Endothelial cell (in vitro differentiated cells): ENCODE measurements around the gene RPS5. TPM values are rescaled to one million over a fixed set of nuclear protein-coding genes. Genes with fewer than 3 reads are reported as not detected.

Source experiments
- DNase-seq: peaks from one replicate; pipeline ENCODE4 v3.0.0; 2021; ENCODE audit warnings: low spot score
- H3K27ac Mint-ChIP-seq: one replicate; pipeline ENCODE4 v1.8.0; 2021; ENCODE audit warnings: mixed read lengths, inconsistent platforms; ENCODE audit not compliant: unreplicated experiment
- H3K27me3 Mint-ChIP-seq: one replicate; pipeline ENCODE4 v1.8.0; 2021; ENCODE audit warnings: mild to moderate bottlenecking, moderate library complexity, mixed read lengths, inconsistent platforms; ENCODE audit not compliant: unreplicated experiment
- H3K36me3 Mint-ChIP-seq: one replicate; pipeline ENCODE4 v1.8.0; 2021; ENCODE audit warnings: mild to moderate bottlenecking, low read depth, mixed read lengths, inconsistent platforms; ENCODE audit not compliant: unreplicated experiment
- H3K4me1 Mint-ChIP-seq: one replicate; pipeline ENCODE4 v1.8.0; 2021; ENCODE audit warnings: mild to moderate bottlenecking, mixed read lengths, inconsistent platforms; ENCODE audit not compliant: unreplicated experiment
- H3K4me3 Mint-ChIP-seq: one replicate; pipeline ENCODE4 v1.8.0; 2021; ENCODE audit warnings: mild to moderate bottlenecking, mixed read lengths, inconsistent platforms; ENCODE audit not compliant: unreplicated experiment
- H3K9me3 Mint-ChIP-seq: one replicate; pipeline ENCODE4 v1.8.0; 2021; ENCODE audit warnings: mixed read lengths, inconsistent platforms; ENCODE audit not compliant: unreplicated experiment
- CTCF ChIP-seq: fragments of 200-600 bp; sonication (generic); IDR thresholded peaks from one replicate; pipeline ENCODE4 v1.5.0; 2021; ENCODE audit warnings: antibody characterized with exemption; ENCODE audit not compliant: unreplicated experiment
- total RNA-seq: library from RNA; stranded (reverse); fragmentation: NEBNext Ultra II Directional; extraction: Animal tissue kit (Norgen Biotek cat#: 25700); gene quantifications from one replicate; pipeline ENCODE4 v1.2.1, GENCODE V29; 2021; ENCODE audit not compliant: unreplicated experiment

Gene RPS5
- total RNA-seq, 1 donor from 2014 or later: 1,047 TPM

- H3K27me3 Mint-ChIP-seq: peaks cover 8% of the 10 kb centered on the region
- H3K4me1 Mint-ChIP-seq: peaks cover 15% of the 10 kb centered on the region
- H3K27ac Mint-ChIP-seq: peak overlapping the region; percentile 78
- no peak for DNase-seq
- H3K4me3 Mint-ChIP-seq: peak overlapping the region; percentile 88
- TF ChIP-seq CTCF: no peak
- H3K36me3 Mint-ChIP-seq: peaks cover 8% of the 10 kb centered on the region
- H3K9me3 Mint-ChIP-seq: no peaks in the 10 kb centered on the region
These were observed 5.4 kb upstream of the RPS5 start for GRCh38 chr19:58381460-58382212.

- TF ChIP-seq CTCF: no peak
- Mint-ChIP-seq H3K27me3 (peaks cover 9% of the 10 kb centered on the region), H3K4me3 (no peak overlapping the region), H3K4me1 (peaks cover 28% of the 10 kb centered on the region), H3K27ac (no peak overlapping the region), H3K36me3 (peaks cover 16% of the 10 kb centered on the region), H3K9me3 (no peaks in the 10 kb centered on the region)
- DNase-seq: no peak
These were observed 4.0 kb upstream of the RPS5 start for GRCh38 chr19:58382997-58383603.

- no peak for TF ChIP-seq CTCF
- H3K4me3 Mint-ChIP-seq: peak overlapping the region; percentile 97
- H3K27me3 Mint-ChIP-seq: peaks cover 6% of the 10 kb centered on the region
These were observed 1.7 kb upstream of the RPS5 start for GRCh38 chr19:58385313-58385890.

GRCh38 chr19:58385891-58386575 is 1.0 kb upstream of the RPS5 start:
- Mint-ChIP-seq H3K4me3 (peak overlapping the region; percentile 97), H3K4me1 (peaks cover 20% of the 10 kb centered on the region), H3K27me3 (peaks cover 6% of the 10 kb centered on the region), H3K27ac (peak overlapping the region; percentile 81), H3K36me3 (peaks cover 22% of the 10 kb centered on the region), H3K9me3 (no peaks in the 10 kb centered on the region)
- TF ChIP-seq CTCF: no peak
- DNase-seq: no peak

More at GRCh38 chr19:58385313-58385890, 1.7 kb upstream of the RPS5 start:
- Mint-ChIP-seq H3K9me3 (no peaks in the 10 kb centered on the region), H3K4me1 (peaks cover 20% of the 10 kb centered on the region), H3K27ac (peak overlapping the region; percentile 24), H3K36me3 (peaks cover 18% of the 10 kb centered on the region)
- no peak for DNase-seq
